Fibroblast of the aortic adventitia (primary cell): ENCODE results near the gene TEX52. TPM values are rescaled to one million over a fixed set of nuclear protein-coding genes. Genes with fewer than 3 reads are reported as not detected.
"Not testable (repeated sequence)": the region's sequence is repeated elsewhere in the genome, so short reads cannot be mapped to it uniquely, and the experiment has no call there.

ENCODE experiments used
- DNase-seq: peaks from one replicate; pipeline ENCODE4 v3.0.0-alpha.2; 2010; ENCODE audit warnings: low read depth
- H3K4me3 ChIP-seq: 2 replicates; pipeline ENCODE4 v1.5.1; 2011; ENCODE audit warnings: low read depth, mild to moderate bottlenecking, control low read depth, low read length, moderate library complexity
- total RNA-seq: library from RNA; depleted of rRNA; stranded (reverse); fragments of >200 nt; gene quantifications from 2 replicates; pipeline ENCODE4 v1.2.3, GENCODE V29; 2012; ENCODE audit warnings: low replicate concordance
- TF ChIP-seq, protein P1 (sequence below): IDR thresholded peaks from 2 replicates; pipeline ENCODE4 v1.5.1; 2011; ENCODE audit warnings: mild to moderate bottlenecking, low read length, control low read depth, inconsistent platforms; ENCODE audit not compliant: insufficient read depth

Gene TEX52
- total RNA-seq, 1 donor: not detected

DNA sequence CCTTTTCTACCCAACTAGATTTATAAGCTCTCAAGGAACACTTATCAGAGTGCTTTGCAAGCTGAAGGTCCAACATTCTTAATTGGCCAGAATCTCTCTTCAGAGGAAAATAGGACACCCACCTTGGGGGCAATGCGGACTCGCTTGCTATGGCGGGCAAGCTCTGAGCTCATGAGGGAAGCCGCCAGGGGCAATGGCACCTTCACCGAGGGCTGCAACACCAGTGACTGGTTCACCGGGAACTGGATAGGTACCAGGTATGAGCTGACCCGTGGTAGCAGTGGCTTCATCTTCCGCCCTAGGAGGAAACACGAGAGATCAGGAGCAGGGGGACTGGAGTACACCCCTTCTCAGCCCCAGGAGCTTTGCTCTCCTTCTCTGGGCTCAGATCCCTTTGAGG is 7.4 kb upstream of the TEX52 start:
- no peak overlapping the region for H3K4me3 ChIP-seq
- TF ChIP-seq, protein P1, sequence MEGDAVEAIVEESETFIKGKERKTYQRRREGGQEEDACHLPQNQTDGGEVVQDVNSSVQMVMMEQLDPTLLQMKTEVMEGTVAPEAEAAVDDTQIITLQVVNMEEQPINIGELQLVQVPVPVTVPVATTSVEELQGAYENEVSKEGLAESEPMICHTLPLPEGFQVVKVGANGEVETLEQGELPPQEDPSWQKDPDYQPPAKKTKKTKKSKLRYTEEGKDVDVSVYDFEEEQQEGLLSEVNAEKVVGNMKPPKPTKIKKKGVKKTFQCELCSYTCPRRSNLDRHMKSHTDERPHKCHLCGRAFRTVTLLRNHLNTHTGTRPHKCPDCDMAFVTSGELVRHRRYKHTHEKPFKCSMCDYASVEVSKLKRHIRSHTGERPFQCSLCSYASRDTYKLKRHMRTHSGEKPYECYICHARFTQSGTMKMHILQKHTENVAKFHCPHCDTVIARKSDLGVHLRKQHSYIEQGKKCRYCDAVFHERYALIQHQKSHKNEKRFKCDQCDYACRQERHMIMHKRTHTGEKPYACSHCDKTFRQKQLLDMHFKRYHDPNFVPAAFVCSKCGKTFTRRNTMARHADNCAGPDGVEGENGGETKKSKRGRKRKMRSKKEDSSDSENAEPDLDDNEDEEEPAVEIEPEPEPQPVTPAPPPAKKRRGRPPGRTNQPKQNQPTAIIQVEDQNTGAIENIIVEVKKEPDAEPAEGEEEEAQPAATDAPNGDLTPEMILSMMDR: no peak
- DNase-seq: no peak

DNA sequence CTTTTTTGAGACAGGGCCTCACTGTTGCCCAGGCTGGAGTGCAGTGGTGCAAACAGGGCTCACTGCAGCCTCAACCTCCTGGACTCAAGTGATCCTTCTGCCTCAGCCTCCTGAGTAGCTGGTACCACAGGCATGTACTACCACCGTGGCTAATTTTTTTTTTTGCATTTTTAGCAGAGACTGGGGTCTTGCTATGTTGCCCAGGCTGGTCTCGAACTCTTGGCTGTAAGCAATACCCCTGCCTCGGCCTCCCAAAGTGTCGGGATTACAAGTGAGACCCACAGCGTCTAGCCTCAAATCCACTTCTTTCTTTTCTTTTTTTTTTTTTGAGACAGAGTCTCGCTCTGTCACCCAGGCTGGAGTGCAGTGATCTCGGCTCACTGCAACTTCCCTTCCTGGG is 6.6 kb upstream of the TEX52 start:
- DNase-seq, H3K4me3 ChIP-seq: not testable (repeated sequence)

DNA sequence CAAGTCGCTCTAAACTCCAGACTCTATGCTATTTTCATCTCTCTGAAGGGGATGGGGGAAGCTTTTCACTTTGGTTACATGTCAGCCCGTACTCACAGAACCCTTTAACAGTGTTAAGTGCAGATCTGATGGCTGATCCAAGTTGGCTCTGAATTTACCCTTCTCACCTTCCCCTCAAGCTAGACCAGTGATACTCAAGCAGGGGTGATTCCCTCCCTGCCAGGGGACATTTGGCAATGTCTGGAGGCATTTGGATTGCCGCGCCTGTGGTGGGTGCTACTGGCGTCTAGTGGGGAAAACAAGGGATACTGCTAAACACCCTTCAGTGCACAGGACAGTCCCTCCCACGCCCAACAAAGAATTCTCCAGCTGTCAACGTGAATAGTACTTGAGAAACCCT is 6.0 kb upstream of the TEX52 start:
- TF ChIP-seq, protein P1: no peak
- no peak for DNase-seq
- no peak overlapping the region for H3K4me3 ChIP-seq

DNA sequence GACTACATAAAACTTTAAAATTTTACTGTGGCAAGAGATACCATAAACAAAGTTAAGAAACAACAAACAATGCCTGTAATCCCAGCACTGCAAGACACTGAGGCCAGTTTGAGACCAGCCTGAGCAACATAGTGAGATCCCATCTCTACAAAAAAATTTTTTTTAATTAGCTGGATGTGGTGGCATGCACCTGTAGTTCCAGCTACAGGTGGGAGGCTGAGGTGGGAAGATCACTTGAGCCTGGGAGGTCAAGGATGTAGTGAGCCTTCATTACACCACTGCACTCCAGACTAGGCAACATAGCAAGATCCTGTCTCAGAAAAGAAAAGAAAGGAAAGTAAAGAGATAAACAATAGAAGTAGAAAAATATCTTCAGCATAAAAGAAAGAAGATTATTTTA is 3.3 kb upstream of the TEX52 start:
- no peak for DNase-seq
- TF ChIP-seq, protein P1: no peak
- H3K4me3 ChIP-seq: no peak overlapping the region

DNA sequence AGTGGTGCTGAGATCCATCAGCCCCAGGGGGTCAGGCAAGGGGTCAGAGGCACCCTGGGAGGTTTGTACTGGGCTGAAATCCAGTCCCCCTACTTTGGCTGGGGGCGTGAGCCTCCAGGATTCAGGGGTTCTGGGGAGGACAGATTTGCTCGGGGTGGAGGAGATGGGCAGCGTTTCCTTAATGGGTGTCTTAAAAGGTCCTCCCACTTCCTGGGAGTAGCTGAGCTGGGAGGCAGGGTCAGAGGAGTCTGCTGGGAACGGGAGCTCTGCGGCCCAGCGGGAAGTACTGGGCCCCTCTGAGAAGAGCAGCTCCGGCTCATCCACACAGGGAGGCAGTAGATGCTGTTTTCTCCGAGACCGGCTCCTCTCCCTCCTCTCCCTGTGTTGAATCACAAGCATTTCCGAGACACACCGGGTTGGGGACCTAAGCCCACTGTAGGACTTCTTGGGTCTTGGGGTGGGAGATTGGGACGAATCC is 2.1 kb upstream of the TEX52 start:
- TF ChIP-seq, protein P1: no peak
- H3K4me3 ChIP-seq: no peak overlapping the region
- DNase-seq: no peak

DNA sequence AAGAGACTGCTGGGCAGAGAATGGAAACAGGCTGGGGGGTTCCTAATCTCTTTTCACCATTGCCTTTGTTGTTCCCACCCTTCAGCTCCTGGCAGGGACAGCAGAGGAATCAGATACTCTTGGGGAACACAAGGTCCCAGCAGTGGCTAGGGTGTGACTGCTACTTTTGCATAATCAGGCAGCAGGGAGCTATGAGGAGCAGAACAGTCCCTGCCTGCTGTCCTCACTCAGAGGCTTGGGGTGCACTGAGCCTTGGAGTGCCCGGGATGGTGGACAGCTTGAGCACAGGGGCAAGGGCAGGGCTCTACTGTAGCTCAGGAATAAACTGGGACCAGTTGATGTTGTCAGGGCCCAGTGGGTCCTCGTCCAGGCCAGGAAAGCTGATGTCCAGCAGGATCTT is 1.5 kb upstream of the TEX52 start:
- H3K4me3 ChIP-seq: no peak overlapping the region
- TF ChIP-seq, protein P1: no peak
- no peak for DNase-seq

DNA sequence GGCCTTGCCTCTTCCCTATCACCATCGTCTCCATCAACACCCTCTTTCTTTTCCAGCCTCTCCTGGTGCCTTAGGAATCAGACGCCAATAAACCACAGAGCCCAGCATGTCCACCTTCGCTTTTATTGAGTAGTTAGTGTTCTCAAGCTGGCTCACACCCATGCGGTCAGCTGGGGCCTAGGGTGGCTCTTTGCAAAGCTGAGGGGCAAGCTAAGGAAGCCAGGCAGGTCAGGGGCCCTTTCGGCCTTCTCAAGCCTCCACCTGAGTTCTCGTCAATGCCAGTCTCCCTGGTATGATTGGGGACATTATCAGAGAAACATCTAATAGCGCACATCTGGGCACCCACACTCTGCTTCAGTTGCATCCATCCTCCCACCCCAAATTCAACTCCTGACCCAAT is 737 bp upstream of the TEX52 start:
- H3K4me3 ChIP-seq: no peak overlapping the region
- TF ChIP-seq, protein P1: no peak
- DNase-seq: no peak
